Activated CD8-positive, alpha-beta memory T cell treated with anti-CD3 and anti-CD28 coated beads for 24 hours (primary cell): ENCODE data around the gene PNO1.

ENCODE experiments used
- DNase-seq: peaks from one replicate; pipeline ENCODE4 v3.0.0-alpha.2; 2020

PNO1 gene

DNA sequence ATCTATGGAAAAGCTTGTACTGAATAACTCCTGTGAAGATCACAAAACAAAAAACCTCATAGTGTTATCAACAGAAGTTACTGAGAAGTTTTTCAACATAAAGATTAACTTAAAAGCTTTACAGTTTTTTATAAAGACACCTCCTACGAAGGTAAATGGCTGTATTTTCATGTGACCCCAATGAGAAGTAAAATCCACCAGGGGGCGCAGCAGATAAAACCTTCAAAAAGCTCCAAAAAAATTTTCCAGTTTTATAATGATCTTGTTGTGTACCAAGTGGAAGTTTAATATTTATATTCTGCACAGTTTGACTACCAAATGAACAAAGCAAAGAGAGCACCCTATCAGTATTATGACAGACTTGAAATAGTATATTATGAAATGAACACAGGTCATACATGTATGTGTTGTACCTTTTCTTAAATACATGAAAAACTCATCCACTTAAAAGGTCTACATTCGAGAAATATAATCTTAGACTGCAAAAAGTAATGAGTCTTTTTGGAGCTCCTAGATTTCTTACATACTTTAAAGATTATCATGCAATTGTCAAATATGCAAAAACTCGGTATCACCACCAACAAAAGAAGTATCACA, 38.5 kb downstream of the PNO1 start:
- no peak for DNase-seq

- no peak for DNase-seq
Measured at GRCh38 chr2:68200157-68200787, 42.6 kb downstream of the PNO1 start.

DNA sequence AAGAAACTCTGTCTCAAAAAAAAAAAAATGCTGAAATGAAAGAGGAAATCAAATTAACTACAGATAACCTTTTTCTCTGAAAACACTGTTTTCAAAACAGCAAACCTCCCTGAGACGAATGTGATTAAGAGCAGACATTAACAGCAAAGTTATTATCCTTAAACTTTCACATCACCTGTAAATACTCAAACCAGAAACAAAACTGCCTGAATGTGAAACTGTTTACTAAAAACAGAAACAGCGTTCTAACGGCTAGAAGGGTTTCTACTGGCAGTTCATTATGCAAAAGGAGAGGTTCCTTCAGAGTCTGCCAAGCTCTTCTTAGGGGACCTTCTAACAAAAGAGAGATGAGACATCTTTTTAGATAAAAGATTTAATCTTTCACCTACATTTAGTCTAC, 45.9 kb downstream of the PNO1 start:
- DNase-seq: no peak

DNA sequence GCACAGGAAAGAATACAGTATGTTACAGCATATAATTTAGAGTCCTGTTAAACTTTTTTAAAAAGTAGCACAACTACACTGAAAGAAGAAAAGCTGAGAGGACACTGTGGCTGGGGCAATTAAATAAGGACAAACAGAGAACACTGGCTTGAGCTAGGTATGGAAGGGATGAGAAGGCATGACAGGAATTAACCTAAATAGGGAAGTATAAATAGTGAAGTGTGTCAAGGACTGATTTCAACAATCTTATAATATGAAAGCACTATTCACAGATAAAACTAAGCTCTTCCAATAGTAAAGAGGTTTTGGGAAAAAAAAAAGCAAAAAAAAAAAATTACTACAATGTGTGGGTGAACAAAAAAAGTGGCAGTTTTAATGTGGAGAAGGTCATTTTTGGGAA, 49.1 kb downstream of the PNO1 start:
- DNase-seq: no peak

DNA sequence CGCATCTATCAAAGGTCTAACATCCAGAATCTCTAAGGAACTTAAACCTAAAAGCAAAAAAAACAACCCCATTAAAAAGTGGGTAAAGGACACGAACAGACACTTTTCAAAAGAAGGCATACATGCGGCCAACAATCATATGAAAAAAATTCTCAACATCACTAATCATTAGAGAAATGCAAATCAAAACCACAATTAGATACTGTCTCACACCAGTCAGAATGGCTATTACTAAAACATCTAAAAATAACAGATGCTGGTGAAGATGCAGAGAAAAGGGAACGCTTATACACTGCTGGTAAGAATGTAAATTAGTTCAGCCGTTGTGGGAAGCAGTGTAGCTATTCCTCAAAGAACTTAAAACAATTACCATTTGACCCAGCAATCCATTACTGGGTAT, 56.7 kb downstream of the PNO1 start:
- no peak for DNase-seq

- no peak for DNase-seq
Measured at GRCh38 chr2:68216454-68217310, 59.0 kb downstream of the PNO1 start.

GRCh38 chr2:68217729-68218128, 60.0 kb downstream of the PNO1 start:
- DNase-seq: no peak

DNA sequence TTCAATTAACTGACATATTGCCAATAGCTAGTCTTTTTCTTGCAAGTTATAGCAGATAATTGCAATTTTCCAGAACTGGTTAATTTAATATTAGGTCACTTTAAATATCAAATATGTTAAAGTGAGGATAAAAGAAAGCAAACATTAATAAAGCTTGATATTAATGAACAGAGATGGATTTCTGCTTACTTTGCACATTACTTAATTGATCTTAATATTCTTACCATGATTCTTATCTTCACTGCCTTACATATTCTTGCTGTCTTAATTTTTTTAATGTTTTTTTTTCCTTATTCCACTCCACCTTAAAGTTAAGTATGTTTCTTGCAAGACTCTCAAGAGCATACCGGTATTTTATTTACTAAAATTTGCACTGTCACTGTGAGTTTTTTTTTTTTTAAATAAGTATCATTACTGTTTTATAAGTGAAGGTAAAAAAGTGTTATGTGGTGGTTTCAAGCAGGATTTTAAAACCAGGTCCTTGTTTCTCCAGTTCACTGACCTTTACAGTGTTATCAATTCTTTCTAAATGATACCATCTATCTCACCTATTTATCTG, 60.7 kb downstream of the PNO1 start:
- DNase-seq: no peak

GRCh38 chr2:68222287-68222686, 64.6 kb downstream of the PNO1 start:
- DNase-seq: no peak

GRCh38 chr2:68223419-68223818, 65.7 kb downstream of the PNO1 start:
- DNase-seq: no peak

DNA sequence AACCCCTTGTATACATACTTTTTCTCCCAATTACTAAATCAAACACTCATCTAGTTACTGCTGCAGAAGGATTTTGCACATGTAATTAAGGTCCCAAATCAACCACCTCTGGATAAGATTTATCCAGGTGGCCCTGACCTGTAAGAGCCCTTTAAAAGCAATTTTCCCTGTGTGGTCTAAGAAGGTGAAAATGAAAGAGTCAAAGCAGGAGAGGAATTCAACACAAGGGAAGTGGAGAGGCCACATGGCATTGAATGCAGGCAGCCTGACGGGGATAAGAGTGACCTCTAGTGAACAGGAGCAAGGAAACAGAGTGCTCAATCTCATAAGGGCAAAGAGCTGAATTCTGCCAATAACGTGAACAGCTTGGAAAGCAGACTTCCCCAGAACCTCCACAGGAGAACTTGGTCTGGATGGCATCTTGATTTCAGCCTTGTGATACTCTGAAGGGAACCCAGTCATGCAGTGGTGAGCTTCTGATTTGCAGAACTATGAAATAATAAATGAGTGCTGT, 67.5 kb downstream of the PNO1 start:
- DNase-seq: no peak
